ENCODE data around the gene FSD2.

FSD2 gene, protein sequence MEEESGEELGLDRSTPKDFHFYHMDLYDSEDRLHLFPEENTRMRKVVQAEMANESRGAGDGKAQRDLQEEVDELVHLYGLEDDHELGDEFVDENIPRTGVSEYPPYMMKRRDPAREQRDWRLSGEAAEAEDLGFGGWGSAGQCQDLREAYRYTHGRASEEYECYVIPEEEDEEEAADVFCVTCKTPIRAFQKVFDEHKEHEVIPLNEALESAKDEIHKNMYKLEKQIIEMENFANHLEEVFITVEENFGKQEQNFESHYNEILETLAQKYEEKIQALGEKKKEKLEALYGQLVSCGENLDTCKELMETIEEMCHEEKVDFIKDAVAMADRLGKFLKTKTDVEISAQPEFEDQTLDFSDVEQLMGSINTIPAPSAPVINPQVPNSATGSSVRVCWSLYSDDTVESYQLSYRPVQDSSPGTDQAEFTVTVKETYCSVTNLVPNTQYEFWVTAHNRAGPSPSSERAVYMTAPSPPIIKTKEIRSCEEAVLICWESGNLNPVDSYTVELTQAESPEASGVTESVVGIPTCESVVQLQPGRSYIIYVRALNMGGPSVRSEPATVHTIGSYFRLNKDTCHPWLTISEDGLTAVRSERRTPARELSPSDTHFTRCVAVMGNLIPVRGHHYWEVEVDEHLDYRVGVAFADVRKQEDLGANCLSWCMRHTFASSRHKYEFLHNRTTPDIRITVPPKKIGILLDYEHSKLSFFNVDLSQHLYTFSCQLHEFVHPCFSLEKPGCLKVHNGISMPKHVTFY

DNA sequence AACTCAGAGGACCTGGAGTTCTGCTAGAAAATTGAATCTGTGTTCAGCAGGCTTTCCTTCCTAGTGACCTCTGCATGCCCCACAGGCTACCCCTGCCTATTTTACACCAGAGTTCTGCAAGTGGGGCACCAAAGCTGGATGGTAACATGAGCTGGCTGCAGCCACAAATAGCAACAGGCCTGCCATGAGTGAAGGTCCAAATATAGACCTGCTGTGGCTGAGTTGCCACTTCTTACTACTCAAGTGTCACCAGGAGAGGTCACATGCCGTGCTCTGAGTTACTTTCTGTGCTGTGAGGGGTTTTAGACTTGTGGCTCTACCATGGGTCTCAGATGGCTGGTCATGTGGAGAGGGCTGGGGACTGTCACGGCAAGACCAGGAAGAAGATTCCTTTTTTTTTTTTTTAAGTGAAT, at the start of gene FSD2:
FSD2 (minus strand) TSS at position 76 of the 413 bp plus-strand sequence. CDS start 18,679 bp downstream, outside the sequence.
- DNase-seq: no peak

DNA sequence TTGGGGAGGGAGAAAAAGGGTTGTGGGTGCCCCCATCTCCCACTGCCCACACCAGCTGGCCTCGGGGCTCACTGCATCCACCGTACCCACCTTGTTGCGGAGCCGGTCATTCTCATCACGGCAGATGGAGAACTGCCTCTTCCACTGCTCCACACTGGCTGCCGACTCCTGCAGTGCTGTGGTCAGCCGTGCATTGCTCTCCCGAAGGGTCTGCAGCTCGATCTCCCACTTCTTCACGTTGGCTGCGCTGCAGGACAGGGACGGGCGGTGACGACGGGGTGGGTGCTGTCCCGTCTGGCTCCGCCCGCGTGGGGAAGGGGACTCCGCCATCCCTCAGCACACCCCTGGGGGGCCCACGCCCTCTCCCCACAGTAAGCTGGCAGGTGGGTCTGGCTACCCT, 48.7 kb upstream of the FSD2 start:
- no peak for DNase-seq

DNA sequence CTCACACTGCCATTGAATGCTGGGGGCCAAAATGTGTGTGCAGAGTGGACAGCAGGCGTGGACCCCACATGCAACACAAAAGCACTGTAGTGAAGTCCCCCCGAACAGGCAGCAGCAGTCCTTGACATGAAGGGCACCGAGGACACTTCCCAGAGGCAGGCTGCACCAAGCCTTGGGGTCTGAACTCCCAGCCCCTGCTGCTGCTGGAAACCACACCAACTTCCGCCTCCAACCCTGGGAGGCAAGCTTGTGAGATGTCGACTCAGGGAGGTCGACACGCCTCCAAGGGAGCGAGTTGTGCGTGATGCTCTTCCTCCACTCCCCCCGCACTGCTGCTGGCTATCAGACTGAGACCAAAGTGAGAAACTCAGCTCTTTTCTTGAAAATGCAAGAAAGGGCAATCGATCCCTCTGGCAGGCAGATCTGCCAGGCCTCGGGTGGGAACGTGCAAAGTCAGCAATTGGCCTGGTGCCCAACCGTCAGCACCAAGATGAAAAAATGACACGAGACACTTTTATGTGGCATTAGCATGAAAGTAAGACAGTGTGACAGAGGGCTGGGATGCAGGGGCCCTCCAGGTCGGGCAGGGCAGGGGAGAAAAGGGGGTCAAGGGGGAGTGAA, 47.2 kb upstream of the FSD2 start:
- DNase-seq: no peak

DNA sequence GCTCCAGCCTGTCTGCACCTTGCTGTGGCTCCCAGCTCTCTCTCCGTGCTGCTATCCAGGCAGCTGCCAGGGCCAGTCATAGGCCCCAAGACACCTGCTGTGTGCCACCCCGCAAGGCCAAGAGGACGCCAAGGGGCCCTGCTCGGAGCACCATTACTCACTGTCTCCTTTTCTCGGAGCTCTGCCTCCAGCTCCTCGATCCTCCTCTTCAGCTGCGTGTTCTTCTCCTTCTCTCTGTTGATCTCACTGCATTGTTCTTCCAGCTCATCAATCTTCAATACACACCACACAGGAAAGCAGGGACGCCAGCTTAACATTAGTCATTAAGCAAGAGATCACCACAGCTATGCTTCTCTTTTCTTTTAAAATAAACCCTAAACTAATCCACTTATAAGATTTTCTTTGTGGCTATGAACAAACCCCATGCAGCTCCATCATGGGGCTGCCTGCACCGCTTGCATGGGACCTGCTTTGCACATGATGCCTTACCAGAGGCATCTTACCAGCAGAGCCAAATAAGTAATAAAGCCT, 46.2 kb upstream of the FSD2 start:
- DNase-seq: no peak

DNA sequence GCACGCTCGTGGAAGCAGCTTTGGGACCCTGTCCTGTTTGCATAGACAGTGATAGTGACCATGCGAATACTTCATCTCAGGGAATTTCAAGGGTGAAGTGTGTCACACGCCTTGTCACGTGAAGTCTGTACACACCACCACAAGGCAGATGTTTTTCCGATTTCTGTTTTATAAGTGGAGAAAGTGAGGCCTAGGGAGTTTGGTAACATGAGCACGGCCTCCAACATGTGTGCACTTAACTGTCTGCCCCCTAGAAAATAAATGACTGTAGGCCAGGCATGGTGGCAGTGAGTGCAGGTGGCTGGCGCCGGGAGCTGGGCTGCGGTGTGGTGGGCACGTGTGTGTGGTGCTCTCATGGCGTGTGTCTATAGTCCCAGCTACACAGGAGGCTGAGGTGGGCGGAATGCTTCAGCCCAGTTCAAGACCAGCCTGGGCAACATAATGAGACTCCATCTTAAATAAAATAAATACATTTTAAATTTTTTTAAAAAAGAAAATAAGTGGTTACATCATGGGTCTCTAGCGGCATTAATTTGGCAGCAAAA, 45.5 kb upstream of the FSD2 start:
- no peak for DNase-seq

DNA sequence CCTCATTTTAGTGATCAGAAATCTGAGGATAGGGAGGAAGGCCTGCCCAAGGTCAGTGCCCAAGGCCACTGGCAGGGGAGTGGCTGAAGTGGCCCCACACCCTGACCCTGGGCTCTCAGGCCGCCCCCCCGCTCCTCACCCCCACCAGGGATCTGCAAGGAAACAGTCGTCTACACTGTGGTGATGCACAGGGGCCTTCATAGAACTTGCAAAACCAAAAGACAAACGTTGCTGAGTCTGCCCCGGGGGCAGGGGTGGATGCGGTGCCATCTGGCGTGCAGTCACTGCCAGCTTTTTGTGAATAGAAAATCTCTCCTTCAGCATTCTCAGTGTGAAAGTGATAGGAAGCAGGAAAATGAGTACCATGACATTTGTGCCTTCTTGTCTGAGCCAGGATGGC, 44.9 kb upstream of the FSD2 start:
- DNase-seq: no peak

DNA sequence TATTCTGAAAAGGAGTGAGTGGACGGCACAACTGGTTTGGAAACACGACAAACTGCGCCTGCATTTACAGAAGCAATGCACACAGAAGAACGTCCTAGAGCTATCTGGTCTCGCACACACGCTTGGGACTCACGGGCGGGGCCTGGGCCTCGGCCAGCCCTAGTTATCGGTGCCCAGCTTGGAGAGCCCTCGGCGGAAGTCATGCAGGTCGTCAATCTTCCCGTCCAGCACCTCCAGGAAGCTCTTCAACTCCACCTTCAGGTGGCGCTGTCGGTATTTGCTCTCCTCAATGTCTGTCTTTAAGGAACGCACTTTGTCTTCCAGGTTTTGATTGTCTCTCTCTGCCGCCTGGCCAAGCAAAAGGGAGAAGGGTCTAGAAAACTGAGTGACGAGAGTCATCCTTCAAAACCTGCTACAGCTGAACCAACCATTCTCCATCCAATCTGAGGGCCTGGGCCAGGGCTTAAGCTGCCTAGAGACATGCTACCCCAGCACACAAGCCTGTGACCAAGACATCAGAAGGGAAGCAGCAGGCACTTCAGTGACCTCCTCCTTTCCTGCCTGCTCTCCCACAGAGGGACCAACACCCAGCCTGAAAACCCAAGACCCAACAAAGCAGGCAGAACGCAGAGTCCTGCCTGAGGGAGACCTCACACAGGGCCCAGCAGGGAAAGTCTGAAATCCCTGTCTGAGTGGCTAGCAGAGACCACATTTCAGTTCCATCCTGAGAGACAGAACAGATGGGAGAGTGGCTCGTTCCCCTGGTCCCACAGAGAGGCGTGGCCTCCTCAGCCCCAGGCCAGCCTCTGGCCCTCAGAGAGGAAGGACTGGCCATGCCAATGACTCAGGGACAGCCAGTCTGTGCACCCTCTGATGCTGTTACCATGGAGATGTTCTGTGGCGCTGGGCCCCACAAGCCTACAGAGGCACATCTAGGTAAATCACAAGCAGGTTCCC, 44.0 kb upstream of the FSD2 start:
- DNase-seq: peak; percentile 64

DNA sequence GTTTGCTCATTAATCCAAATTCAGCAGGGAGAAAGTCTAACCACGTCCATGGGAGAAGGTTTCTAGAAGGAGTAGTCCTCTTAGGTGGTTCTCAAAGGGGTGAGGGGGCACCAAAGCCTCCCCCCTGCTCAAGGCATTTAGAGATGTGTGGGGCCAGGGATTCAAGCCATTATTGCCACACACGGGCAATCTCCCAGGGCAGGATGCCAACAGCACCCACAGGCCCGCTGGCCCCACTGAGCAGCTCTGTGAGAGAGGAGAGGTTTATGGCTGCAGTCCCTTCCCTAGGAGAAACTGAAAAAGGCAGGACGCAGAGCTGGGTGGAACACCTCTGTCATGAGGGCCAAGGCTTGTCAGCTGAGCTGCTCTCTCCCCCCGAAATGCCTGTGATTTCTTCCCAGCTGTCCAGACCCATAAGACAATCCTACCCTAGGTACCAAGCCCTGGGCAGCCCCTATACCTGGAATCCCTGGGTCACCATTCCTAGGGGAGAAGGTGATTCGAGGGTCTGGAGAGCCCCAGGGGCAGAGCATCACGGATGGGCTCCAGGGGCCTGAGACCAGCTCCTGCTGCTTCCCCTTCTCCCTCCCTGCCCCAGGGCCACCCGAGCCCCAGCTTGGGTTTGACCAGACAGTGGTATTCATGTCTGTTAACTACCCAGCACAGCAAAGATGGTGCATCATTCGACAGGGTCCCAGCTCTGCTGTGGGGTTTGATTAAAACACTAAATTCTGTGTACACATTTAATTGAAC, 42.5 kb upstream of the FSD2 start:
- no peak for DNase-seq

DNA sequence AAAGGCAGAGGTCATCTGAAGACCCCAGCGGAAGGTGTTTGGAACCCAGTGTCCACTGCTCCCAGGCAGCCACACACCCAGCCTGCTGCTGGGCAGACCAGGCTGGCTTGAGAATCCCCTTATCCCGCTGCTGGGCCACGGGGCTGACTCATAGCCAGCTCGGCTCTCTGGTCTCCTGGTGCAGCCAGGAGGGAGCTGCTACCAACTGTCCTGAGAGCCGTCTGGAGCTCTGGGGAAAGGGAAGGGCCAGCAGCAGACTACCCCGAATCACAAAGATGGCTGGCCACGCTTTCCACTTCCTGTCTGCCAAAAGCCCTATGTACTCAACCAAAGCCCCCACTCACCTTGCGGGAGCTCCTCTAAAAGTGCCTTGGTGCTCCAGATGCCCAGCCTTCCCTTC, 41.8 kb upstream of the FSD2 start:
- no peak for DNase-seq

DNA sequence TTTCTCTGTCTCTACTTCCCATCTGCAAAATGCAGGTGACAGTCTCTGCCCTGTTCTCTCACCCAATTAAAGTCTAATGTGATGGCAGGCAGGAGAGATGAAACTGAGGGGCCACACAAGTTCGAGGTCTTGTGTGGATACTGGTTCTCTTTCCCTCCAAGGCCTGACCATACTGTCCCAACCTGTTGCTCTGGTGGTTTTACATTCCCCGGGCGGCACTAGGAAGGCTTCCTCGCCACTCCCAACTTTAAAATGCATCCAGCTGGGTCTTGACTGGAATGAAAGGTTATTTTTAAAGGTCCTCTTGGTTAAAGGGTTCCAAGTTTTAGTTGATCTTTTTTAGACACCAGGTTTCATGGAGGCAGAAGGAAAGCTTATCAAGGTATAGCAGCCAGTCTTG, 40.8 kb upstream of the FSD2 start:
- DNase-seq: no peak

DNA sequence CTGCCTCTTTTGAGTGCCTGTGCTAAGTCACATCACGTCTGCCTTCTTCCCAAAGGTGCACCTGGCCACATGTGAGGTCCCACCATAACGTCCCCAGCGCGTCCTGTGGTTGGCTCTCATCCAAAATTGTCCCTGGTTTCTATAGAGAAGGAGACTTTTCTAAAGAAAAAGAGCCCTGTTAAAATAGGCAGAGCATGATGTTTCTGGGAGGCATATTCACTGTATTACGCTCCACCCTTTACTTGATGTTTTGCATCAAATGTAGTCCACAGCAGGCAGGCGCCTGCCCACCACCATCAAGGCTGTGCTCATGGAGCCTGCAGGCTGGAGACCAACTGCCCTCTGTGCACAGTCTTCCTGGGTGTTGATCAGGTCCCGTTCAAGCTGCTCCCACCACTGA, 39.8 kb upstream of the FSD2 start:
- no peak for DNase-seq

DNA sequence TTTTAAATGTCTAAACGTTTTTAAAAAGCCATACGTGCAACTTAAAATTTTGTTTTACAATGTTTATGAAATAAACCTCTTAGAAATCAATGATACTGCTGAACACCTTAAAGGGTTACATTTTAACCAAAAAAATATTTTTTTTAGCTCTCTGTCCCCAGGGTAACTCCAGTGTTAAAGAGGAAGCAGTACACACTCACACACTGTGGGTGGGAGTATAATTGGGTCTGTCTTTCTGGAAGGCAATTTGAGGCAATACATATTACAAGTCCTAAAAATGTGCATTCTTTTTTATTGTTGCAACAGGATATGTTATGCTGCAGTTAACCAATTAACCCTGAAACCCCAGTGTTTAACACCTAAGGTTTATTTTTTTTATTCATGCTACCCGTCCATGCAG, 37.7 kb upstream of the FSD2 start:
- DNase-seq: no peak

DNA sequence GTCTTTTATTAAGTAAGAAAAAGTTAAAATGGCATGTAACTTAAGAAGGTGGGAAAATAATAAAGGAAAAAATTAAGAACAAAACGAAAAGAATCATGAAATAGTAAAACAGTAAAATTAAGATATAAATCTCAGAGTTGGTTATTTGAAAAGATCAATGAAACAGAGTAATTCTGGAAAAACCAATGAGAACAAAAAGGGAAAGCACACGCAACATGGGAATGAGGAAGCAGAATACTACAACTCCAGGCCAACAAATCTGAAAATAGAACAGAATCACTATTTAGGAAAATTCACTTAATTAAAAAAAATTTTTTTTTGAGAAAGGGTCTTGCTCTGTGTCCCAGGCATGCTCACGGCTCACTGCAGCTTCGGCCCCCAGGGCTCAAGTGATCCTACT, 34.3 kb upstream of the FSD2 start:
- DNase-seq: no peak

DNA sequence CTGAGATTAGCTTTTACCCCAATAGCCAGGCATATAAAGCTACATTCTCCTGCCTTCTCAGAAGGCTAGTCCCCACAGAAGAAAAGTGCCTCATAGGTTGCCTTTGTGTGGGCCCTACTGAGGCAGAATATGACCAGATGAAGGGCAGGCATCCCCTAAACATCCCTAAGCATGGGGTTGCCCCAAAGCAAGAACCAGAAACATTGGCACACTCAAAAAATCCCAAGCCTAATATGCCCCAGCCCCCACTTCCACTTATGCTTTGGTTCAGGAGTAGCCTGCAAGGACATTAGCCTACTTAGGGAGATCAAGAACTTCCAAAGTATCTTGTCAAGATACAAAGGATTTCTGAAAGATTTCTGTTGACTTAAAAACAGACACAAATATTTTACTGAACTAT, 33.3 kb upstream of the FSD2 start:
- DNase-seq: no peak

DNA sequence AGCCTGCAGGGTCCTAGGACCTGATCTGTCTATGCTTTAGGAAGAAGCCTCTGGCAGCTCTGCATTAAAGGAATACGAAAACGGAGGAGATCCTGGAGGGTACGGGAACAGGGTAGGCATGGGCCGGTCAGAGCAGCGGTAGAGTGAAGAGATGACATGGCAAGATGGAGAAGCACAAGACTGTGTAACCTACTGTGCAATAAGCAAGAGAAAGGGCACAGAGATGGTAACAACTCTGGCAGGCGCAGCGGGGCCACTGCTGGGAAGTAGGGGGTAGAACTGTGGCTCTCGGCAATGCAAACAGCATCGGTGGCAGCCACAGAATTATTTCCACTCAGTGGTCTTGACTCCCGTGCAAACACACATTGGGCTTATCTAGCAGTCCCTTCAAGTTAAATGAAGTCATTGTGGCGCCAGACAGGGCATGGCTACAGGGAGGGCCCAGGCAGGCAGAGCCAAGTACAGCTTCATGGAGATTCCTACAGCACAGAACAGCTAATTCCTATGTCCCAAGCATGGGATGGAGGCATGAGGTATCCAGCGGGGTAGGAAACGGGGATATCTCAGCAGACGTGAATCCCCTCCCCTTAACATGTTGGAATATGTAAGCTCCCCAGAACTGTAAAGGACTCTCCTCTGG, 32.3 kb upstream of the FSD2 start:
- no peak for DNase-seq

DNA sequence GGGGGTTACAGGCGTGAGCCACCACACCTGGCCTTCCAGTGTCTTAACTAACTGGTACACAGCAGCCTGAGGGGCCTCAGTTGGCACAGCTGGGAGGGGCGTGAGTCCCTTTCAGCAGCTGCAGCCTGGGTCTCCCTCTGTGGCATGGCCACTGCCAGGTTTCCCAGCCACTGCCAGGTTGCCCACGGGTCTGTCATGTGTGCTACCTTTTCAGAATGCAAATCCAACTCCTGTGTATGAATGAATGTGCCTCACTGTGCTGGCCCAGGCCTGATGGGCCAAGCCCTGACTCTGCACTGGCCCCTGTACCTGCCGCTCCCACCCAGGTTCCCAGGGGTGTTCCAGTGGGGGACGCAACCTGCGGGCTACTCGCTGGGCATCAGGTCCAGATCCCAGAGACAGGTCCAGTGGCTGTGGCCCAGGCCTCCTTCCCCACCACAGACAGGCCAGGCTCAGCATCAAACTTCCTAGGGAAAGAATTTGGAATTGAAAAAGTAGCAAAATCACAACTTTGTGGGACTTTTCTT, 29.6 kb upstream of the FSD2 start:
- DNase-seq: no peak

DNA sequence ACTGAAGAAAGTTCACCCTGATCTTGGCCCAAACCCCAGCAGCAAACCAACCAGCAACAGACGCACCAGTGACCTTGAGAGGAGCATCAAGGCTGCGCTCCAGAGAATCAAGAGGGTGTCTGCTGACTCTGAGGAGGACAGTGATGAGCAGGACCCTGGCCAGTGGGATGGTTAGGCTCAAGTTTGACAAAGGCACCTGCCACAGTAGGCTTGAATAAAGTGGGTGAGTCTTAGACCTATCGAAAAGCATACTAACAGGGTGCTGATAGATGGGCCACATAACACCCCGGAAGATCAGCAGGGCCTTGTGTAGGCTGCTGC, 27.5 kb upstream of the FSD2 start:
- no peak for DNase-seq

DNA sequence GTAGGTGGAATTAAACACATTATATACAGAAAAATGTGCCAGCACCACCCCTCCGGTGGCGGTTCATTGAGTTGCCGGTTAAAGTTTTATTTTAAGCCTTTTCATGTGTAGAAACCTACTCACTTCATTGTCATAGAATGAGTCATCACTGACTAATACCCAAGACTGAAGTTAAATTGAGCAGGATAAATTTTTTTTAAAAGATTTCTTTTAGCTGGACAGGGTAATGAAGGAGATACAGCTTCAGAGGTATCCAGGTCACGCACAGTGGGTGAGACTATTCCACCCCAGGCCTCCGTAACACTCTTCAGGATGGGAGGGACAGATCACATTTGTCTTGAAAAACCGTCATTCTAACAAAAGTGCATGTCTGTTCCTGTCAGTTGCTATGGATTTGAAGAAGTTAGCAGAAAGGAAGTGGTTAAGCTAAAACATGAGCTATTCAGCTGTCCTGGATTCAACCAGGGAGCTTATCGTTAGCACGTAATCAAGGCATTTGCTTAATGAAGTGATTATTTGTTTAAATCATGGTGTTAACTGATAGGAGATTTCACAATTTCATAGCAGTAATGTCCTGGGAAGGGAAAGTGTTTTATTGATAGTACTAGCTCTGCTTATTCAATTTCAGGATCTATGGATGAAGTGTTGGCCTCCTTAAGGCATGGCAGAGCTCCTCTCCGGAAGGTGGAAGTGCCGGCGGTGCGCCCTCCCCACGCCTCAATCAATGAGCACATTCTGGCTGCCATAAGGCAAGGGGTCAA, 26.9 kb upstream of the FSD2 start:
- DNase-seq: peak; percentile 85

DNA sequence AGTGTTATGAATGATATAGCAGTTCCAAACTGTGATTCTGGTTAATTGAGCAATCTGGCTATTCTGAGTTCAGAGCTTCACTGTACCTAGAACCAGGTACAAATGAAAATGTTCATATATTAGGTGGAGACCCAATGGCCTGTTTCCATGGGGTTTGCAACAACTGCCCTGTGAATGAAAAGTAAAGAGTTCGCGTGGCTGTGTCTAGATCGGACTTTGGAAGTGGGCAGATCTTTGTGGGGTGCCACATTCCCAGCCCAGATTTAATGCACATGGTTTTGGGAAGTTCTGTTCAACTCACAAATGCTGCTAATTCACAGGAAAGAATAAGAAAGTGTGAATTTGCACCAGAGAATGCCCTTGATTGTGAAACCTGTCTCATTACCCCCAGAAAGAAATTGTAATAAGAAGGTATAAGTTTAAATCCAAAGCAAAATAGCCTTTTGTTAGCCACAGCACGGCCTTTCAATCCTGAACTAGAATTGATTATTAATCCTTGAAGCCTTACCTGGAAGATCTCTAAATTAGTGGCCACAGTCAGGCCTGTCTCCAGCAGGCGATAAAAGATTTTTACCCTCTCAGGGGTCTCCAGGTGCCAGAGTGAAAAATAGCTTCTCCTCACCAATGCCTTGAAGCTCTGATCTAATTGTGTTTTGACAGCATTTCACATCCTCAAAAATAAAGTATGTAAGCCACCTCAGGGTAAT, 26.2 kb upstream of the FSD2 start:
- DNase-seq: no peak
